MM.1S (cell line): ENCODE measurements around the gene TGM6.

Experiments
- EZH2phosphoT487 ChIP-seq: fragments of 300-600 bp; sonication (generic); IDR thresholded peaks from 2 replicates; pipeline ENCODE4 v1.6.1; 2018; ENCODE audit warnings: antibody characterized with exemption, low read length
- TF ChIP-seq, protein P1 (sequence below): fragments of 300-600 bp; sonication (generic); IDR thresholded peaks from 2 replicates; pipeline ENCODE4 v1.5.1; 2016; ENCODE audit warnings: antibody characterized with exemption, low read length, mixed read lengths

DNA sequence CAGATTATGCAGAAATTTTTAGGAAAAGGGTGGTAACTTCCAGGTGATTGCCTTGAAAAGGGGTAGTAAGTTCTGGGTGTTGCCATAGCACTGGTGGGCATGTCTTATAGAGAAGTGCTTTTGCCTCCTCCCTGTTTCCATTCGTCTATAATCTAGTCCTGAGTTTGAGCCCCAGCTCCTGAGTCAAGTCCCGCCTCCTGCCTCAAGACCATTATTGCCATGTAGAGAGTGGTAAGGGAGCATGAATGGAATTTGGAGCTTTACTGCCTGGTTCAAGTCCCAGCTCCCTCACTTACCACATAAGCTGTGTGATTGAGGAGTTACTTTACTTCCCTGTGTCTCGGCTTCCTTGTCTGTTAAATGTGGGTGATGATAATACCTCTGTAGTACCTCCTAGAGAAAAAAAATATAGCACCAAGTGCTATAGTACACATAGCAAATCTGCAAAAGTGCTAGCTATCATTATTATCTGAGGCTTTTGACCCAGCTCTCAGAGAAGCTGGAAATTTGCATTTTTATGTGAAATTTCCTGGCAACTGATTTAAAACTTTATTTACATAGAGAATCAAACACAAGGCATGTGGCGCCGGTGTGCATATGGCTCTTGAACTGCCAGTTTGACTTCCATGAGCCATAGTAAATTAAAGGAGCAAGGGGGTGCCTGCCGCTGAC is 36.0 kb downstream of the TGM6 start:
- TF ChIP-seq, protein P1, sequence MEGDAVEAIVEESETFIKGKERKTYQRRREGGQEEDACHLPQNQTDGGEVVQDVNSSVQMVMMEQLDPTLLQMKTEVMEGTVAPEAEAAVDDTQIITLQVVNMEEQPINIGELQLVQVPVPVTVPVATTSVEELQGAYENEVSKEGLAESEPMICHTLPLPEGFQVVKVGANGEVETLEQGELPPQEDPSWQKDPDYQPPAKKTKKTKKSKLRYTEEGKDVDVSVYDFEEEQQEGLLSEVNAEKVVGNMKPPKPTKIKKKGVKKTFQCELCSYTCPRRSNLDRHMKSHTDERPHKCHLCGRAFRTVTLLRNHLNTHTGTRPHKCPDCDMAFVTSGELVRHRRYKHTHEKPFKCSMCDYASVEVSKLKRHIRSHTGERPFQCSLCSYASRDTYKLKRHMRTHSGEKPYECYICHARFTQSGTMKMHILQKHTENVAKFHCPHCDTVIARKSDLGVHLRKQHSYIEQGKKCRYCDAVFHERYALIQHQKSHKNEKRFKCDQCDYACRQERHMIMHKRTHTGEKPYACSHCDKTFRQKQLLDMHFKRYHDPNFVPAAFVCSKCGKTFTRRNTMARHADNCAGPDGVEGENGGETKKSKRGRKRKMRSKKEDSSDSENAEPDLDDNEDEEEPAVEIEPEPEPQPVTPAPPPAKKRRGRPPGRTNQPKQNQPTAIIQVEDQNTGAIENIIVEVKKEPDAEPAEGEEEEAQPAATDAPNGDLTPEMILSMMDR: no peak
- TF ChIP-seq EZH2phosphoT487: no peak
